HepG2 (cell line): Measurements from ENCODE around the gene MALT1. TPM values are rescaled to one million over a fixed set of nuclear protein-coding genes. Genes with fewer than 3 reads are reported as not detected.

ENCODE experiments used
- ELF3 ChIP-seq: IDR thresholded peaks from 2 replicates; pipeline ENCODE4 v1.6.1; 2016; ENCODE audit warnings: missing genetic modification reagents, missing compliant biosample characterization
- ERF ChIP-seq: IDR thresholded peaks from 2 replicates; pipeline ENCODE4 v1.6.1; 2018; ENCODE audit warnings: missing biosample characterization, missing genetic modification reagents
- FOSL1 ChIP-seq: sonication (generic); formaldehyde crosslinking; IDR thresholded peaks from 2 replicates; pipeline ENCODE4 v1.9.0; 2021; ENCODE audit warnings: missing genetic modification reagents, borderline replicate concordance
- FOXK2 ChIP-seq: fragments of 450-650 bp; IDR thresholded peaks from 2 replicates; pipeline ENCODE4 v1.6.1; 2016
- GATAD2A ChIP-seq: IDR thresholded peaks from 2 replicates; pipeline ENCODE4 v1.6.1; 2016
- HNF4G ChIP-seq, 2 experiments: sonication (generic) in 1 of 2; formaldehyde crosslinking in 1 of 2; IDR thresholded peaks; 2 replicates each; pipeline versions ENCODE4 v1.4.0 to v1.6.1; 2011 to 2020; ENCODE audit warnings: borderline replicate concordance in 2 of 2, low read depth in 2 of 2, mild to moderate bottlenecking in 2 of 2, low read length in 1 of 2, missing genetic modification reagents in 1 of 2, moderate library complexity in 1 of 2
- MTF1 ChIP-seq: sonication (generic); formaldehyde crosslinking; IDR thresholded peaks from 2 replicates; pipeline ENCODE4 v1.5.0; 2020; ENCODE audit warnings: missing genetic modification reagents
- RELA ChIP-seq: sonication (generic); formaldehyde crosslinking; IDR thresholded peaks from 2 replicates; pipeline ENCODE4 v1.4.0; 2020; ENCODE audit warnings: missing genetic modification reagents
- ZC3H13 ChIP-seq: sonication (generic); formaldehyde crosslinking; IDR thresholded peaks from 2 replicates; pipeline ENCODE4 v1.8.1; 2023; ENCODE audit warnings: mild to moderate bottlenecking, missing genetic modification reagents, moderate library complexity
- ZNF570 ChIP-seq: sonication (generic); formaldehyde crosslinking; IDR thresholded peaks from 2 replicates; pipeline ENCODE4 v1.4.0; 2020; ENCODE audit warnings: mild to moderate bottlenecking, missing genetic modification reagents, borderline replicate concordance
- ZNF724P ChIP-seq: sonication (generic); formaldehyde crosslinking; IDR thresholded peaks from 2 replicates; pipeline ENCODE4 v1.8.0; 2022; ENCODE audit warnings: missing genetic modification reagents, borderline replicate concordance
- ZNF749 ChIP-seq: sonication (generic); formaldehyde crosslinking; IDR thresholded peaks from 2 replicates; pipeline ENCODE4 v1.8.0; 2022; ENCODE audit warnings: mild to moderate bottlenecking, missing genetic modification reagents, moderate library complexity, borderline replicate concordance
- ZSCAN25 ChIP-seq: sonication (generic); formaldehyde crosslinking; IDR thresholded peaks from 2 replicates; pipeline ENCODE4 v1.8.0; 2022; ENCODE audit warnings: mild to moderate bottlenecking, missing genetic modification reagents
- ZSCAN30 ChIP-seq: sonication (generic); formaldehyde crosslinking; IDR thresholded peaks from 2 replicates; pipeline ENCODE4 v1.5.0; 2020; ENCODE audit warnings: mild to moderate bottlenecking, missing genetic modification reagents
- polyA plus RNA-seq, 8 experiments: library from polyadenylated mRNA; depleted of rRNA in 3 of 8; stranded (reverse) in 7 of 8; unstranded in 1 of 8; fragments of >200 nt; fragmentation: Illumina TruSeq in 4 of 8; extraction: Trizol in 4 of 8; gene quantifications; 2 replicates each; pipeline versions ENCODE4 v1.2.1 to v1.2.3, GENCODE V29; 2011 to 2016; ENCODE audit warnings: low read depth in 4 of 8, missing spikeins in 1 of 8, mixed read lengths in 1 of 8; ENCODE audit not compliant: insufficient read depth in 1 of 8
- total RNA-seq, 5 experiments: library from RNA; depleted of rRNA; stranded (reverse); fragments of >200 nt; fragmentation: Illumina TruSeq; extraction: Trizol; gene quantifications; 2 replicates each; pipeline ENCODE4 v1.2.3, GENCODE V29; 2016; ENCODE audit warnings: low read depth in 1 of 5
- TF ChIP-seq, protein P1 (sequence below): sonication (generic); formaldehyde crosslinking; IDR thresholded peaks from 2 replicates; pipeline ENCODE4 v1.4.0; 2020; ENCODE audit warnings: missing genetic modification reagents, borderline replicate concordance
- TF ChIP-seq, protein P2 (sequence below): sonication (generic); formaldehyde crosslinking; IDR thresholded peaks from 2 replicates; pipeline ENCODE4 v1.4.0; 2020; ENCODE audit warnings: missing genetic modification reagents, borderline replicate concordance
- TF ChIP-seq, protein P3 (sequence below): sonication (generic); formaldehyde crosslinking; IDR thresholded peaks from 2 replicates; pipeline ENCODE4 v1.8.1; 2023; ENCODE audit warnings: missing genetic modification reagents, mild to moderate bottlenecking, borderline replicate concordance
- TF ChIP-seq, protein P4 (sequence below): sonication (generic); formaldehyde crosslinking; IDR thresholded peaks from 2 replicates; pipeline ENCODE4 v1.4.0; 2020; ENCODE audit warnings: mild to moderate bottlenecking, missing genetic modification reagents
- TF ChIP-seq, protein P5 (sequence below): IDR thresholded peaks from 2 replicates; pipeline ENCODE4 v1.6.1; 2016; ENCODE audit warnings: missing compliant biosample characterization, missing genetic modification reagents, borderline replicate concordance

MALT1 gene
- total and polyA plus RNA-seq, 2 of the 13 experiments (the other 11 are each of a cell fraction or from before 2014, with no cell fraction given) = 43.9 to 89.0 TPM

DNA sequence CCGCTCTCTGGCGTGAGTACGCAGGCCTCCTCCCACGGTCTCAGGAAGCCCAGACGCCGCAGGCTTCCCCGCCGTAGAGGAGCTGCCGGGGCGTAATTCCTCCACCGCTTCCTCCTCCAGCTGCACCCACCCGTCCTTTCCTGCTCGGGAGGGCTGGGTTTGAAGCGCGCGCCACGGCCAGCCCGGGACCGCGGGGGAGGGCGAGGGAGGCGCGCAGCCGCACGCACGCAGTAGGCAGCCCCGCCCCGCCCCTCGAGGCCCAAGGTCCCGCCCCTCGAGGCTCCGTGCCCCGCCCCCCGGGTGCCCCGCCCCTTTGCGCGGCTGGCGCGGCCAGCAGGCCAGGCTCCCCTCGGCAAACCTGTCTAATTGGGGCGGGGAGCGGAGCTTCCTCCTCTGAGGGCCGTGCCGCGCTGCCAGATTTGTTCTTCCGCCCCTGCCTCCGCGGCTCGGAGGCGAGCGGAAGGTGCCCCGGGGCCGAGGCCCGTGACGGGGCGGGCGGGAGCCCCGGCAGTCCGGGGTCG, at the start of gene MALT1 (continued):
- TF ChIP-seq, protein P1, sequence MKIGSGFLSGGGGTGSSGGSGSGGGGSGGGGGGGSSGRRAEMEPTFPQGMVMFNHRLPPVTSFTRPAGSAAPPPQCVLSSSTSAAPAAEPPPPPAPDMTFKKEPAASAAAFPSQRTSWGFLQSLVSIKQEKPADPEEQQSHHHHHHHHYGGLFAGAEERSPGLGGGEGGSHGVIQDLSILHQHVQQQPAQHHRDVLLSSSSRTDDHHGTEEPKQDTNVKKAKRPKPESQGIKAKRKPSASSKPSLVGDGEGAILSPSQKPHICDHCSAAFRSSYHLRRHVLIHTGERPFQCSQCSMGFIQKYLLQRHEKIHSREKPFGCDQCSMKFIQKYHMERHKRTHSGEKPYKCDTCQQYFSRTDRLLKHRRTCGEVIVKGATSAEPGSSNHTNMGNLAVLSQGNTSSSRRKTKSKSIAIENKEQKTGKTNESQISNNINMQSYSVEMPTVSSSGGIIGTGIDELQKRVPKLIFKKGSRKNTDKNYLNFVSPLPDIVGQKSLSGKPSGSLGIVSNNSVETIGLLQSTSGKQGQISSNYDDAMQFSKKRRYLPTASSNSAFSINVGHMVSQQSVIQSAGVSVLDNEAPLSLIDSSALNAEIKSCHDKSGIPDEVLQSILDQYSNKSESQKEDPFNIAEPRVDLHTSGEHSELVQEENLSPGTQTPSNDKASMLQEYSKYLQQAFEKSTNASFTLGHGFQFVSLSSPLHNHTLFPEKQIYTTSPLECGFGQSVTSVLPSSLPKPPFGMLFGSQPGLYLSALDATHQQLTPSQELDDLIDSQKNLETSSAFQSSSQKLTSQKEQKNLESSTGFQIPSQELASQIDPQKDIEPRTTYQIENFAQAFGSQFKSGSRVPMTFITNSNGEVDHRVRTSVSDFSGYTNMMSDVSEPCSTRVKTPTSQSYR (CRISPR knock-in tag) = peak; percentile 34; the same call in 1 of the 2 replicates
- TF ChIP-seq ZSCAN25 (CRISPR knock-in tag) (no peak), FOSL1 (CRISPR knock-in tag) (no peak), ELF3 (CRISPR knock-in tag) (peak; percentile 67; the same call in 1 of the 2 replicates), ZSCAN30 (CRISPR knock-in tag) (no peak), ZNF724P (CRISPR knock-in tag) (no peak), MTF1 (no peak), RELA (CRISPR knock-in tag) (0 out of 2 replicates have a peak, but pooled peaks have one; percentile 44), FOXK2 (no peak), GATAD2A (no peak), ERF (CRISPR knock-in tag) (peak; percentile 63; the same call in 1 of the 2 replicates), ZNF749 (CRISPR knock-in tag) (no peak; the same call in 1 of the 2 replicates), ZC3H13 (no peak), HNF4G (IDR thresholded peaks at IDR 0.05; ENCODE audit: borderline replicate concordance, low read depth, low read length) (no peak), HNF4G (CRISPR knock-in tag; IDR thresholded peaks at IDR 0.05; ENCODE audit: borderline replicate concordance, low read depth) (no peak; the same call in 1 of the 2 replicates), ZNF570 (CRISPR knock-in tag) (no peak)
- TF ChIP-seq, protein P2, sequence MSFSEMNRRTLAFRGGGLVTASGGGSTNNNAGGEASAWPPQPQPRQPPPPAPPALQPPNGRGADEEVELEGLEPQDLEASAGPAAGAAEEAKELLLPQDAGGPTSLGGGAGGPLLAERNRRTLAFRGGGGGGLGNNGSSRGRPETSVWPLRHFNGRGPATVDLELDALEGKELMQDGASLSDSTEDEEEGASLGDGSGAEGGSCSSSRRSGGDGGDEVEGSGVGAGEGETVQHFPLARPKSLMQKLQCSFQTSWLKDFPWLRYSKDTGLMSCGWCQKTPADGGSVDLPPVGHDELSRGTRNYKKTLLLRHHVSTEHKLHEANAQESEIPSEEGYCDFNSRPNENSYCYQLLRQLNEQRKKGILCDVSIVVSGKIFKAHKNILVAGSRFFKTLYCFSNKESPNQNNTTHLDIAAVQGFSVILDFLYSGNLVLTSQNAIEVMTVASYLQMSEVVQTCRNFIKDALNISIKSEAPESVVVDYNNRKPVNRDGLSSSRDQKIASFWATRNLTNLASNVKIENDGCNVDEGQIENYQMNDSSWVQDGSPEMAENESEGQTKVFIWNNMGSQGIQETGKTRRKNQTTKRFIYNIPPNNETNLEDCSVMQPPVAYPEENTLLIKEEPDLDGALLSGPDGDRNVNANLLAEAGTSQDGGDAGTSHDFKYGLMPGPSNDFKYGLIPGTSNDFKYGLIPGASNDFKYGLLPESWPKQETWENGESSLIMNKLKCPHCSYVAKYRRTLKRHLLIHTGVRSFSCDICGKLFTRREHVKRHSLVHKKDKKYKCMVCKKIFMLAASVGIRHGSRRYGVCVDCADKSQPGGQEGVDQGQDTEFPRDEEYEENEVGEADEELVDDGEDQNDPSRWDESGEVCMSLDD (CRISPR knock-in tag) = no peak
- TF ChIP-seq, protein P3, sequence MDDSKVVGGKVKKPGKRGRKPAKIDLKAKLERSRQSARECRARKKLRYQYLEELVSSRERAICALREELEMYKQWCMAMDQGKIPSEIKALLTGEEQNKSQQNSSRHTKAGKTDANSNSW (CRISPR knock-in tag) = no peak
- TF ChIP-seq, protein P4, sequence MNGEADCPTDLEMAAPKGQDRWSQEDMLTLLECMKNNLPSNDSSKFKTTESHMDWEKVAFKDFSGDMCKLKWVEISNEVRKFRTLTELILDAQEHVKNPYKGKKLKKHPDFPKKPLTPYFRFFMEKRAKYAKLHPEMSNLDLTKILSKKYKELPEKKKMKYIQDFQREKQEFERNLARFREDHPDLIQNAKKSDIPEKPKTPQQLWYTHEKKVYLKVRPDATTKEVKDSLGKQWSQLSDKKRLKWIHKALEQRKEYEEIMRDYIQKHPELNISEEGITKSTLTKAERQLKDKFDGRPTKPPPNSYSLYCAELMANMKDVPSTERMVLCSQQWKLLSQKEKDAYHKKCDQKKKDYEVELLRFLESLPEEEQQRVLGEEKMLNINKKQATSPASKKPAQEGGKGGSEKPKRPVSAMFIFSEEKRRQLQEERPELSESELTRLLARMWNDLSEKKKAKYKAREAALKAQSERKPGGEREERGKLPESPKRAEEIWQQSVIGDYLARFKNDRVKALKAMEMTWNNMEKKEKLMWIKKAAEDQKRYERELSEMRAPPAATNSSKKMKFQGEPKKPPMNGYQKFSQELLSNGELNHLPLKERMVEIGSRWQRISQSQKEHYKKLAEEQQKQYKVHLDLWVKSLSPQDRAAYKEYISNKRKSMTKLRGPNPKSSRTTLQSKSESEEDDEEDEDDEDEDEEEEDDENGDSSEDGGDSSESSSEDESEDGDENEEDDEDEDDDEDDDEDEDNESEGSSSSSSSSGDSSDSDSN (CRISPR knock-in tag) = peak; percentile 97
- TF ChIP-seq, protein P5, sequence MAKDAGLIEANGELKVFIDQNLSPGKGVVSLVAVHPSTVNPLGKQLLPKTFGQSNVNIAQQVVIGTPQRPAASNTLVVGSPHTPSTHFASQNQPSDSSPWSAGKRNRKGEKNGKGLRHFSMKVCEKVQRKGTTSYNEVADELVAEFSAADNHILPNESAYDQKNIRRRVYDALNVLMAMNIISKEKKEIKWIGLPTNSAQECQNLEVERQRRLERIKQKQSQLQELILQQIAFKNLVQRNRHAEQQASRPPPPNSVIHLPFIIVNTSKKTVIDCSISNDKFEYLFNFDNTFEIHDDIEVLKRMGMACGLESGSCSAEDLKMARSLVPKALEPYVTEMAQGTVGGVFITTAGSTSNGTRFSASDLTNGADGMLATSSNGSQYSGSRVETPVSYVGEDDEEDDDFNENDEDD (CRISPR knock-in tag) = peak; percentile 95
